Measurements from ENCODE around the gene SLC35A5. TPM values are rescaled to one million over a fixed set of nuclear protein-coding genes. Genes with fewer than 3 reads are reported as not detected.

Gene SLC35A5
- total and polyA plus RNA-seq, 2 of the 4 experiments (the other 2 are of a cell fraction), result 19.5 to 25.6 TPM

- H3K4me3 ChIP-seq (ENCODE audit: insufficient read depth, low read depth, low read length), result no peak overlapping the region
- H3K9me3 ChIP-seq (ENCODE audit: control insufficient read depth, insufficient read depth, low read length), result no peaks in the 10 kb centered on the region
- H2AK5ac ChIP-seq (ENCODE audit: low read depth, low read length), result no peak overlapping the region
- dilution Hi-C loops (cut with HindIII; ENCODE audit: low sequenced_read_pairs, unreplicated experiment), result no loop called here
- BruUV-seq (replicated peaks), result no TSS peak
- no peak for TF ChIP-seq CEBPB (IDR thresholded peaks at IDR 0.05; ENCODE audit: low read depth, low read length)
- no peak for TF ChIP-seq CHD1 (IDR thresholded peaks at IDR 0.05; ENCODE audit: low read depth, low read length)
- no peak for TF ChIP-seq NFE2L2 (IDR thresholded peaks at IDR 0.05; ENCODE audit: low read depth, low read length)
- TF ChIP-seq, protein P1, sequence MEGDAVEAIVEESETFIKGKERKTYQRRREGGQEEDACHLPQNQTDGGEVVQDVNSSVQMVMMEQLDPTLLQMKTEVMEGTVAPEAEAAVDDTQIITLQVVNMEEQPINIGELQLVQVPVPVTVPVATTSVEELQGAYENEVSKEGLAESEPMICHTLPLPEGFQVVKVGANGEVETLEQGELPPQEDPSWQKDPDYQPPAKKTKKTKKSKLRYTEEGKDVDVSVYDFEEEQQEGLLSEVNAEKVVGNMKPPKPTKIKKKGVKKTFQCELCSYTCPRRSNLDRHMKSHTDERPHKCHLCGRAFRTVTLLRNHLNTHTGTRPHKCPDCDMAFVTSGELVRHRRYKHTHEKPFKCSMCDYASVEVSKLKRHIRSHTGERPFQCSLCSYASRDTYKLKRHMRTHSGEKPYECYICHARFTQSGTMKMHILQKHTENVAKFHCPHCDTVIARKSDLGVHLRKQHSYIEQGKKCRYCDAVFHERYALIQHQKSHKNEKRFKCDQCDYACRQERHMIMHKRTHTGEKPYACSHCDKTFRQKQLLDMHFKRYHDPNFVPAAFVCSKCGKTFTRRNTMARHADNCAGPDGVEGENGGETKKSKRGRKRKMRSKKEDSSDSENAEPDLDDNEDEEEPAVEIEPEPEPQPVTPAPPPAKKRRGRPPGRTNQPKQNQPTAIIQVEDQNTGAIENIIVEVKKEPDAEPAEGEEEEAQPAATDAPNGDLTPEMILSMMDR (conservative IDR thresholded peaks at IDR 0.05; ENCODE audit: low read depth, low read length), result no peak
- TF ChIP-seq BHLHE40 (IDR thresholded peaks at IDR 0.05; ENCODE audit: low read depth, low read length), result no peak
- no peak for TF ChIP-seq ELK1 (IDR thresholded peaks at IDR 0.05; ENCODE audit: borderline replicate concordance, low read depth, low read length)
- H3K56ac ChIP-seq (ENCODE audit: extremely low read depth, insufficient read depth, low read length), result no peak overlapping the region
- ChIA-PET POLR2A (ENCODE audit: unreplicated experiment) (no interaction called here), CTCF (no interaction called here)
- H3K18ac ChIP-seq (ENCODE audit: low read depth, low read length), result no peak overlapping the region
- H3K36me3 ChIP-seq (ENCODE audit: control insufficient read depth, insufficient read depth, low read length), result peaks cover 3% of the 10 kb centered on the region; the same call in 1 of the 2 replicates
- H2AK9ac ChIP-seq (replicated peaks; ENCODE audit: low read depth, low read length, poor library complexity), result no peak overlapping the region
- peaks cover 14 to 29% of the 10 kb centered on the region in 2 experiments for H3K79me1 ChIP-seq (ENCODE audit: low read depth in 1 of 2, low read length in 2 of 2)
- no peak overlapping the region for H3K23ac ChIP-seq (ENCODE audit: low read depth, low read length)
- ATAC-seq (ENCODE audit: low read depth), result no peak
- no CpG with 5 or more reads among the region's 1 CpG for WGBS, 2 experiments (ENCODE audit: extremely low coverage in 2 of 2, insufficient read length in 1 of 2)
- H2AFZ ChIP-seq (replicated peaks; ENCODE audit: low read length, poor library complexity), result no peak overlapping the region
- no peak overlapping the region for H2BK20ac ChIP-seq (ENCODE audit: low read depth, low read length)
- peaks cover 5% of the 10 kb centered on the region for H3K9me1 ChIP-seq (ENCODE audit: insufficient read depth, low read length)
- H3K4me2 ChIP-seq (ENCODE audit: low read depth, low read length), result no peak overlapping the region
- H3K9ac ChIP-seq (ENCODE audit: low read depth, low read length), result no peak overlapping the region
- DNase-seq, result no peak
- in situ Hi-C loops (cut with MboI; ENCODE audit: low sequenced_read_pairs), result no loop called here
- no peak overlapping the region for H3K14ac ChIP-seq (replicated peaks; ENCODE audit: low read depth, low read length)
- H4K91ac ChIP-seq (ENCODE audit: insufficient read depth, low read depth, low read length), result no peak overlapping the region
- no peak overlapping the region for H2BK120ac ChIP-seq (ENCODE audit: low read depth, low read length)
- H3K4me1 ChIP-seq (ENCODE audit: control insufficient read depth, insufficient read depth, low read length), result peaks cover 6% of the 10 kb centered on the region; the same call in 1 of the 2 replicates
- H4K20me1 ChIP-seq (ENCODE audit: insufficient read depth, low read length), result peaks cover 6% of the 10 kb centered on the region
- no peak overlapping the region for H2BK5ac ChIP-seq (ENCODE audit: low read depth, low read length, poor library complexity, severe bottlenecking)
- H3K27ac ChIP-seq (ENCODE audit: insufficient read depth, low read length), result no peak overlapping the region
- H4K8ac ChIP-seq (ENCODE audit: low read depth in 2 of 2, low read length in 2 of 2), result no peak overlapping the region
- no peaks in the 10 kb centered on the region for H3K27me3 ChIP-seq (ENCODE audit: control insufficient read depth, insufficient read depth, low read length)
- no peak overlapping the region for H2BK15ac ChIP-seq (ENCODE audit: low read depth, low read length)
- H4K5ac ChIP-seq (ENCODE audit: low read depth, low read length), result no peak overlapping the region
- intact Hi-C loops (cut with micrococcal nuclease), result no loop called here
- H3K4ac ChIP-seq (ENCODE audit: low read depth, low read length), result no peak overlapping the region
These were observed 3.9 kb upstream of the SLC35A5 start for GRCh38 chr3:112557976-112558375.

Data from IMR-90 (cell line).